Liver (tissue), 9 donors: ENCODE measurements around the gene SNUPN. TPM values are rescaled to one million over a fixed set of nuclear protein-coding genes. Genes with fewer than 3 reads are reported as not detected.

Experiments
- DNase-seq: peaks from one replicate; pipeline ENCODE4 v3.0.0-alpha.2; 2017; ENCODE audit warnings: low spot score
- H3K27ac ChIP-seq, 2 donors: one replicate each; pipeline ENCODE4 v1.7.0; 2013; ENCODE audit warnings: inconsistent platforms in 2 of 2, low read length in 2 of 2, control low read depth in 1 of 2, low read depth in 1 of 2, mild to moderate bottlenecking in 1 of 2
- H3K27me3 ChIP-seq, 4 donors: one replicate each; pipeline versions ENCODE4 v1.6.1 to v1.7.0; 2013; ENCODE audit warnings: low read length in 3 of 4, inconsistent platforms in 1 of 4, mild to moderate bottlenecking in 1 of 4, moderate library complexity in 1 of 4; ENCODE audit not compliant: control insufficient read depth in 4 of 4, insufficient read depth in 4 of 4
- H3K36me3 ChIP-seq, 4 donors: one replicate each; pipeline versions ENCODE4 v1.6.1 to v1.7.0; 2013; ENCODE audit warnings: low read length in 3 of 4, mild to moderate bottlenecking in 3 of 4, low read depth in 1 of 4, moderate library complexity in 1 of 4; ENCODE audit not compliant: control insufficient read depth in 4 of 4, insufficient read depth in 3 of 4
- H3K4me1 ChIP-seq, 4 donors: one replicate each; pipeline versions ENCODE4 v1.6.1 to v1.7.0; 2013; ENCODE audit warnings: low read length in 3 of 4, mild to moderate bottlenecking in 3 of 4, moderate library complexity in 1 of 4; ENCODE audit not compliant: control insufficient read depth in 4 of 4, insufficient read depth in 4 of 4
- H3K4me3 ChIP-seq, 3 donors: one replicate each; pipeline versions ENCODE4 v1.6.1 to v1.7.0; 2013; ENCODE audit warnings: low read length in 3 of 3, control low read depth in 1 of 3, low read depth in 1 of 3, mild to moderate bottlenecking in 1 of 3
- H3K9ac ChIP-seq, 2 donors: one replicate each; pipeline ENCODE4 v1.7.0; 2013; ENCODE audit warnings: low read length in 2 of 2, mild to moderate bottlenecking in 2 of 2, moderate library complexity in 2 of 2, control low read depth in 1 of 2, low read depth in 1 of 2
- H3K9me3 ChIP-seq, 4 donors: one replicate each; pipeline versions ENCODE4 v1.6.1 to v1.7.0; 2013; ENCODE audit warnings: low read length in 3 of 4; ENCODE audit not compliant: control insufficient read depth in 4 of 4
- CTCF ChIP-seq: fragments of 150-350 bp; IDR thresholded peaks from 2 replicates; pipeline ENCODE4 v1.5.1; 2017; ENCODE audit warnings: improper control_type of control experiment, low read depth, low read length; ENCODE audit not compliant: missing input control
- FOXA1 ChIP-seq: IDR thresholded peaks from 2 replicates; pipeline ENCODE4 v1.6.1; 2016; ENCODE audit warnings: antibody characterized with exemption
- HNF4A ChIP-seq, 2 donors: conservative IDR thresholded peaks; 2 replicates each; pipeline ENCODE4 v1.6.1; 2016; ENCODE audit warnings: antibody characterized with exemption in 2 of 2, mild to moderate bottlenecking in 2 of 2
- HNF4G ChIP-seq: IDR thresholded peaks from 2 replicates; pipeline ENCODE4 v1.6.1; 2016; ENCODE audit warnings: antibody characterized with exemption
- NR2F2 ChIP-seq: IDR thresholded peaks from 2 replicates; pipeline ENCODE4 v1.6.1; 2016; ENCODE audit warnings: antibody characterized with exemption
- RAD21 ChIP-seq, 2 donors: IDR thresholded peaks; 2 replicates each; pipeline ENCODE4 v1.6.1; 2016; ENCODE audit warnings: antibody characterized with exemption in 2 of 2, mild to moderate bottlenecking in 2 of 2
- RXRA ChIP-seq, 2 donors: IDR thresholded peaks; 2 replicates each; pipeline ENCODE4 v1.6.1; 2017 to 2018; ENCODE audit warnings: antibody characterized with exemption in 2 of 2, mild to moderate bottlenecking in 1 of 2
- SP1 ChIP-seq: IDR thresholded peaks from 2 replicates; pipeline ENCODE4 v1.6.1; 2018; ENCODE audit warnings: antibody characterized with exemption, mild to moderate bottlenecking
- YY1 ChIP-seq: IDR thresholded peaks from 2 replicates; pipeline ENCODE4 v1.6.1; 2016; ENCODE audit warnings: antibody characterized with exemption, mild to moderate bottlenecking
- WGBS: extraction: QIAGEN DNeasy Blood & Tissue Kit; methylation state at CpG from one replicate; pipeline ENCODE4 v1.1.7; 2013; 5-methylcytosine and 5-hydroxymethylcytosine counted together
- polyA plus RNA-seq, 2 donors: library from polyadenylated mRNA; stranded (reverse) in 1 of 2; unstranded in 1 of 2; fragments of 200-250 nt in 1 of 2; fragments of >200 nt in 1 of 2; fragmentation: Nextera tagmentation in 1 of 2; extraction: Ambion mirVana in 1 of 2; gene quantifications; one replicate each; pipeline versions ENCODE4 v1.2.1 to v1.2.3, GENCODE V29; 2013 to 2015
- total RNA-seq, 2 donors: library from RNA; depleted of rRNA; stranded (reverse); fragments of >200 nt; gene quantifications; one replicate each; pipeline ENCODE4 v1.2.3, GENCODE V29; 2014
- TF ChIP-seq, protein P1 (sequence below): IDR thresholded peaks from 2 replicates; pipeline ENCODE4 v1.6.1; 2016; ENCODE audit warnings: antibody characterized with exemption, mild to moderate bottlenecking
- TF ChIP-seq, protein P2 (sequence below): IDR thresholded peaks from 2 replicates; pipeline ENCODE4 v1.6.1; 2016; ENCODE audit warnings: antibody characterized with exemption
- donor health status: healthy.
- donor health status: healthy.
- donor health status: healthy.
- donor health status: healthy.
- donor health status: healthy.

SNUPN gene
- total and polyA plus RNA-seq, 4 donors = 7.8 to 13.2 (median 12.1) TPM

GRCh38 chr15:75649848-75650247 is 24.3 kb upstream of the SNUPN start:
- Histone ChIP-seq H3K9me3 (no peaks in the 10 kb centered on the region), H3K36me3 (peaks cover 0 to 3% (median 1%) of the 10 kb centered on the region in 4 donors), H3K4me3 (no peak overlapping the region), H3K4me1 (peaks cover 20 to 66% (median 46%) of the 10 kb centered on the region in 4 donors), H3K27me3 (no peaks in the 10 kb centered on the region), H3K27ac (no peak overlapping the region), H3K9ac (no peak overlapping the region)
- DNase-seq = no peak
- WGBS = 96% methylated on average over 18 of the region's 18 CpGs
- TF ChIP-seq SP1 (no peak), NR2F2 (no peak), CTCF (no peak), HNF4G (no peak)

- peaks cover 0 to 3% (median 1%) of the 10 kb centered on the region in 4 donors for H3K36me3 ChIP-seq
- WGBS = 86% methylated on average over 19 of the region's 19 CpGs
- TF ChIP-seq, protein P1, sequence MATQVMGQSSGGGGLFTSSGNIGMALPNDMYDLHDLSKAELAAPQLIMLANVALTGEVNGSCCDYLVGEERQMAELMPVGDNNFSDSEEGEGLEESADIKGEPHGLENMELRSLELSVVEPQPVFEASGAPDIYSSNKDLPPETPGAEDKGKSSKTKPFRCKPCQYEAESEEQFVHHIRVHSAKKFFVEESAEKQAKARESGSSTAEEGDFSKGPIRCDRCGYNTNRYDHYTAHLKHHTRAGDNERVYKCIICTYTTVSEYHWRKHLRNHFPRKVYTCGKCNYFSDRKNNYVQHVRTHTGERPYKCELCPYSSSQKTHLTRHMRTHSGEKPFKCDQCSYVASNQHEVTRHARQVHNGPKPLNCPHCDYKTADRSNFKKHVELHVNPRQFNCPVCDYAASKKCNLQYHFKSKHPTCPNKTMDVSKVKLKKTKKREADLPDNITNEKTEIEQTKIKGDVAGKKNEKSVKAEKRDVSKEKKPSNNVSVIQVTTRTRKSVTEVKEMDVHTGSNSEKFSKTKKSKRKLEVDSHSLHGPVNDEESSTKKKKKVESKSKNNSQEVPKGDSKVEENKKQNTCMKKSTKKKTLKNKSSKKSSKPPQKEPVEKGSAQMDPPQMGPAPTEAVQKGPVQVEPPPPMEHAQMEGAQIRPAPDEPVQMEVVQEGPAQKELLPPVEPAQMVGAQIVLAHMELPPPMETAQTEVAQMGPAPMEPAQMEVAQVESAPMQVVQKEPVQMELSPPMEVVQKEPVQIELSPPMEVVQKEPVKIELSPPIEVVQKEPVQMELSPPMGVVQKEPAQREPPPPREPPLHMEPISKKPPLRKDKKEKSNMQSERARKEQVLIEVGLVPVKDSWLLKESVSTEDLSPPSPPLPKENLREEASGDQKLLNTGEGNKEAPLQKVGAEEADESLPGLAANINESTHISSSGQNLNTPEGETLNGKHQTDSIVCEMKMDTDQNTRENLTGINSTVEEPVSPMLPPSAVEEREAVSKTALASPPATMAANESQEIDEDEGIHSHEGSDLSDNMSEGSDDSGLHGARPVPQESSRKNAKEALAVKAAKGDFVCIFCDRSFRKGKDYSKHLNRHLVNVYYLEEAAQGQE = no peak
- TF ChIP-seq FOXA1 (no peak), RAD21 (IDR thresholded peaks at IDR 0.05) (no peak), NR2F2 (no peak), YY1 (no peak), HNF4G (no peak), CTCF (no peak), SP1 (no peak), RXRA (IDR thresholded peaks at IDR 0.05) (no peak), HNF4A (conservative IDR thresholded peaks at IDR 0.05) (no peak)
- TF ChIP-seq, protein P2, sequence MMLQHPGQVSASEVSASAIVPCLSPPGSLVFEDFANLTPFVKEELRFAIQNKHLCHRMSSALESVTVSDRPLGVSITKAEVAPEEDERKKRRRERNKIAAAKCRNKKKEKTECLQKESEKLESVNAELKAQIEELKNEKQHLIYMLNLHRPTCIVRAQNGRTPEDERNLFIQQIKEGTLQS = no peak
- peak overlapping the region; percentile 96 to 99 for H3K27ac ChIP-seq
- no peaks in the 10 kb centered on the region for H3K27me3 ChIP-seq
- DNase-seq = no peak
- H3K4me1 ChIP-seq = peaks cover 20 to 59% (median 46%) of the 10 kb centered on the region in 4 donors
- H3K4me3 ChIP-seq = peak overlapping the region; percentile 81 to 91 (median 91)
- no peak overlapping the region for H3K9ac ChIP-seq
- H3K9me3 ChIP-seq = no peaks in the 10 kb centered on the region
Measured at GRCh38 chr15:75649045-75649761, 23.7 kb upstream of the SNUPN start.
